IPS-15b (cell line): ENCODE data around the gene SFMBT1.

ENCODE experiments used
- H3K27me3 ChIP-seq: one replicate; pipeline ENCODE4 v1.6.1; 2013; ENCODE audit warnings: low read length; ENCODE audit not compliant: control insufficient read depth, insufficient read depth
- H3K36me3 ChIP-seq: one replicate; pipeline ENCODE4 v1.6.1; 2013; ENCODE audit warnings: low read length; ENCODE audit not compliant: control insufficient read depth, insufficient read depth
- H3K4me1 ChIP-seq: one replicate; pipeline ENCODE4 v1.6.1; 2013; ENCODE audit warnings: mild to moderate bottlenecking, low read length; ENCODE audit not compliant: control insufficient read depth, insufficient read depth
- H3K4me3 ChIP-seq: one replicate; pipeline ENCODE4 v1.5.1; 2013; ENCODE audit warnings: low read depth, low read length
- H3K9ac ChIP-seq: one replicate; pipeline ENCODE4 v1.6.1; 2013; ENCODE audit warnings: low read depth, mild to moderate bottlenecking, low read length
- H3K9me3 ChIP-seq: one replicate; pipeline ENCODE4 v1.6.1; 2013; ENCODE audit warnings: mild to moderate bottlenecking, low read length; ENCODE audit not compliant: control insufficient read depth, insufficient read depth

The SFMBT1 gene

GRCh38 chr3:53005338-53005737 lies 40.5 kb downstream of the SFMBT1 start:
- Histone ChIP-seq H3K9ac (no peak overlapping the region), H3K27me3 (no peaks in the 10 kb centered on the region), H3K36me3 (no peaks in the 10 kb centered on the region), H3K9me3 (no peaks in the 10 kb centered on the region), H3K4me3 (no peak overlapping the region), H3K4me1 (peaks cover 3% of the 10 kb centered on the region)

DNA sequence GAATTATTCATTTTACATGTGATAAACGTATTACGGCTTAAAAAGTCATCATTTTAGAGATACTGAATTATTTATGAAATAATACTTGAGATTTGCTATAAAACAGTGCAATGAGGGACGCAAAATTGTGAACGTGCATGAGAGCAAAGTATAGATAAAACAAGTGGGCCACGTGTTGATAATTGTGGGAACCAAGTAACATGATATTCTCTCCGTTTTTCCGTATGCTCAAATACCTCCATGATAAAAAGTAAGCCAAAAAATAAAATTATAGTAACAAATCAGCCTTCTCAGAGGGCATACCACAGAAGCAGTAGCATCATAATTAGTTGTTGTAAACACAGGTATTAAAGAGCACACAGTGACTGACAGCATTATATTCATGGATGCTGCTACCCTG lies 42.6 kb downstream of the SFMBT1 start:
- H3K4me3 ChIP-seq: no peak overlapping the region
- H3K9ac ChIP-seq: no peak overlapping the region
- H3K36me3 ChIP-seq: no peaks in the 10 kb centered on the region
- no peaks in the 10 kb centered on the region for H3K4me1 ChIP-seq
- no peaks in the 10 kb centered on the region for H3K27me3 ChIP-seq
- no peaks in the 10 kb centered on the region for H3K9me3 ChIP-seq

GRCh38 chr3:52998771-52999513 lies 46.9 kb downstream of the SFMBT1 start:
- Histone ChIP-seq H3K9ac (no peak overlapping the region), H3K4me1 (no peaks in the 10 kb centered on the region), H3K27me3 (no peaks in the 10 kb centered on the region), H3K36me3 (no peaks in the 10 kb centered on the region), H3K9me3 (no peaks in the 10 kb centered on the region), H3K4me3 (no peak overlapping the region)

DNA sequence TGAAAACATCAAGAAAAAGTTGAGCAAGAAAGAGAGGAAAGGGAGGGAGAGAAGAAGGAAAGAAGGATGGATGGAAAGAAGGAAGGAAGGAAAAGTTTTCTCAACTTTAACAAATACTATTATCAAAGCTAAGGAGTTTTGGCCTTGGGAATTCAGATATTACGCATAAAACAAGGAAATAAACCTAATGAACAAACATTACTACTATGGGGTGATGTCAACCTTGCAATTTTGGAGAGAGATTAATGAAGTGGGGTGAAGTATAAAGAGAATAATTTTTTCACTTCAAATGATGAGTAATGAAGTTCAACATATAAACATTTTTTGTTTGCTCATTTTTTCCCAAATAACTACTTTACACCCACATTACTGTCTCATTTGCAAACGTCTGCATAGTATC lies 55.2 kb downstream of the SFMBT1 start:
- Histone ChIP-seq H3K9ac (no peak overlapping the region), H3K36me3 (no peaks in the 10 kb centered on the region), H3K4me1 (no peaks in the 10 kb centered on the region), H3K27me3 (no peaks in the 10 kb centered on the region), H3K4me3 (no peak overlapping the region), H3K9me3 (no peaks in the 10 kb centered on the region)

- H3K4me1 ChIP-seq: no peaks in the 10 kb centered on the region
- H3K4me3 ChIP-seq: no peak overlapping the region
- H3K9me3 ChIP-seq: no peaks in the 10 kb centered on the region
- H3K27me3 ChIP-seq: no peaks in the 10 kb centered on the region
- no peaks in the 10 kb centered on the region for H3K36me3 ChIP-seq
- no peak overlapping the region for H3K9ac ChIP-seq
Measured at GRCh38 chr3:52986938-52987337, 58.9 kb downstream of the SFMBT1 start.

GRCh38 chr3:52986049-52986448 lies 59.8 kb downstream of the SFMBT1 start:
- Histone ChIP-seq H3K27me3 (no peaks in the 10 kb centered on the region), H3K4me1 (no peaks in the 10 kb centered on the region), H3K9ac (no peak overlapping the region), H3K36me3 (no peaks in the 10 kb centered on the region), H3K4me3 (no peak overlapping the region), H3K9me3 (no peaks in the 10 kb centered on the region)

- Histone ChIP-seq H3K4me1 (peaks cover 3% of the 10 kb centered on the region), H3K9ac (no peak overlapping the region), H3K9me3 (no peaks in the 10 kb centered on the region), H3K4me3 (no peak overlapping the region), H3K27me3 (no peaks in the 10 kb centered on the region), H3K36me3 (no peaks in the 10 kb centered on the region)
Measured at GRCh38 chr3:52983828-52984227, 62.0 kb downstream of the SFMBT1 start.

GRCh38 chr3:52983336-52983807 lies 62.5 kb downstream of the SFMBT1 start:
- H3K9me3 ChIP-seq: no peaks in the 10 kb centered on the region
- peaks cover 3% of the 10 kb centered on the region for H3K4me1 ChIP-seq
- no peak overlapping the region for H3K9ac ChIP-seq
- H3K27me3 ChIP-seq: no peaks in the 10 kb centered on the region
- no peaks in the 10 kb centered on the region for H3K36me3 ChIP-seq
- H3K4me3 ChIP-seq: no peak overlapping the region

DNA sequence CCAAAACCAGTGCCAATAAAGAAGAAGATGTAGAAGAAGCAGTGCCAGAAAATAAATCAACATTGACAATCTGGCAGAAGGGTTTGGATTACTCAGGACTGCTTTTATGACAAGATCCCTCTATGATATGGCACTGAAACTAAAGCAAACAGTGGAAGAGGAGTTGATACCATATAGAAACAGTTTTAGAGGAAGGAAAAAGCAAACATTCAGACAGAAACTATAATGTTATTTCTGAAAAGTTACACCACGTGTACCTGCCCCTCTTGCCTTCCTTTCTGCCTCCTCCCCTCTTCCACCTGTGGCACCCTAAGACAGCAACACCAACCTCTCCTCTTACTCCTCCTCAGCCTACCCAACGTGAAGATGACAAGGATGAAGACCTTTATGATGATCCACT lies 63.0 kb downstream of the SFMBT1 start:
- no peaks in the 10 kb centered on the region for H3K9me3 ChIP-seq
- peaks cover 3% of the 10 kb centered on the region for H3K4me1 ChIP-seq
- no peaks in the 10 kb centered on the region for H3K36me3 ChIP-seq
- no peak overlapping the region for H3K4me3 ChIP-seq
- no peaks in the 10 kb centered on the region for H3K27me3 ChIP-seq
- no peak overlapping the region for H3K9ac ChIP-seq

DNA sequence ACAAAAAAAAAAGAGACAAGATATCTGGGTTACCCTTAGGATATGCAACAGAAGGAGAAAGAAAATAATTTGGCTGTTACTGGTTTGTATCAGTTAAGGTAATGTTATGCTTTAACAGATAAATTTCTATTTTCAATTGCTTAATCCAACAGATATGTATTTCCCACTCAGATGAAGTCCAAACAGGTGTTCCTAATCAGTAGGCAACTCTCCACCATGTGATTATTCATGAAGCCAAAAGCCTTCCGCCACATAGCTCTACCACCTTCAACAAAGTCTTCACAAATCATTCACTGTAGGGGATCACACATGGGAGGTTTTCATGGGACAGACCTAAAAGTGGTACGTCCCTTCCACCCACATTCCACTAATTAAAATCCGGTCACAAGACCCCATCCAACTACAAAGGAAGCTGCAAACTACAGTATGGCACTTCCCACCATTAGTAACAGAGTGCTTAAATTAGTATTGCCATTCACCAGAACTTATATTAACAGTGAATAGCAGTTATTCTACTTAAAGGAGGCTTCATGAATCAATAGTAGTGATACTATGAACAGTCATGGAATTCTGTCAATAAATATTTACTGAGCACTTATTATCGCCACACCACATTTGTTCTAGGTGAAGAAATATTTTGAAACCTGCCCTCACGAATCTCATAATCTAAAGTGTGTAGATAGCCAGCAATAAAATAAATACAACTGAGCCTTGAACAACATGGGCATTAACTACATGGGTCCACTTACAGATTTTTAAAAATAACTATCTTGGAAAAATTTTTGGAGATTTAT lies 66.5 kb downstream of the SFMBT1 start:
- Histone ChIP-seq H3K4me1 (peaks cover 3% of the 10 kb centered on the region), H3K27me3 (no peaks in the 10 kb centered on the region), H3K36me3 (no peaks in the 10 kb centered on the region), H3K4me3 (no peak overlapping the region), H3K9me3 (no peaks in the 10 kb centered on the region), H3K9ac (no peak overlapping the region)

GRCh38 chr3:52978109-52978754 lies 67.6 kb downstream of the SFMBT1 start:
- H3K9ac ChIP-seq: no peak overlapping the region
- no peaks in the 10 kb centered on the region for H3K36me3 ChIP-seq
- peaks cover 3% of the 10 kb centered on the region for H3K4me1 ChIP-seq
- H3K9me3 ChIP-seq: no peaks in the 10 kb centered on the region
- no peaks in the 10 kb centered on the region for H3K27me3 ChIP-seq
- no peak overlapping the region for H3K4me3 ChIP-seq
